ENCODE data around the gene RNF224.

- TF ChIP-seq POLR2A (IDR thresholded peaks at IDR 0.05; ENCODE audit: low read depth, low read length) (no peak), PAX5 (IDR thresholded peaks at IDR 0.05; ENCODE audit: insufficient read depth, low read length, severe bottlenecking) (no peak)
Observed at GRCh38 chr9:137268538-137269201, 41.4 kb downstream of the RNF224 start.
